NCI-H345 (cell line): ENCODE data around the gene EPM2A.
"Not testable (repeated sequence)": the region's sequence is repeated elsewhere in the genome, so short reads cannot be mapped to it uniquely, and the experiment has no call there.

Source experiments
- DNase-seq: peaks from one replicate; lab custom pipeline; 2025; lab: John Stamatoyannopoulos, UW

EPM2A gene

DNA sequence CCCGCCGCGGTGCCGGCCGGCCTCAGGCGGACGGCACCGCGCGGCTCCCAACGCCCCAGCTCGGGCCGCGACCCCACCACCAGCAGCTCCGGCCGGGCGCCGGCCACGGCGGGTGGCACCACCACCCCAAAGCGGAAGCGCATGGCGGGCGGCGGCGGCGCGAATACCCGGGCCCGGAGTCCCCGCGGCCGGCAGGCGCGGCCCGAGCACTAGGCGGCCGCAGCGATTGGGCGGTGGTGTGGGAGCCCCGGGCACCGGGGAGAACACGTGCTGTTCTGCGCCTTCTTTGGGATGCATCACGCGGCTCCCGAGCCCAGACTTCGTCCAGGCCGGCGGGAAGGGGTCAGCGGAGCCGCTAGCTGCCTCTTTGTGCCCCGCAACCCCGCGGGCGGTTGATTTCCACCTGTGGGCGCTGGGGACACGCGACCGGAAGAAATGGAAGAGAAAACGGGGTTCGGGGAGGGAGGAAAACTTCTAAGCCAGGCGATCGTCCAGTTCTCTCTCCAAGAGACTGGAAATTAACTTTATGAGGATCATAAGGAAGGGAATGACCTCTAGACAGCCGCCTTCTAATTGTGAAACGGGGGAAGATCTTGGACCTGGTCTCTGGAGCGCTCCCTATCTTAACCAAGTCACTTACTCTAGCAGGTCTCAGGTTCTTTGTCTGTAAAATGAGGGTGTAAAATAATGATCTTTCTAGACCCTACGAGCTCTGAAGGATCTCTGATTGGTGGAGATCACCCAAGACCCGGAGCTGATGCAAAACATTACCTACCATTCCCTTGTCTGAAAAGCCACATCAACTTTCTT, at the start of gene EPM2A:
Gene EPM2A, minus strand, starts transcription at position 165 of the 810 bp plus-strand sequence. Its CDS starts 22 bp downstream, at position 143.
- DNase-seq, result peak; percentile 75

DNA sequence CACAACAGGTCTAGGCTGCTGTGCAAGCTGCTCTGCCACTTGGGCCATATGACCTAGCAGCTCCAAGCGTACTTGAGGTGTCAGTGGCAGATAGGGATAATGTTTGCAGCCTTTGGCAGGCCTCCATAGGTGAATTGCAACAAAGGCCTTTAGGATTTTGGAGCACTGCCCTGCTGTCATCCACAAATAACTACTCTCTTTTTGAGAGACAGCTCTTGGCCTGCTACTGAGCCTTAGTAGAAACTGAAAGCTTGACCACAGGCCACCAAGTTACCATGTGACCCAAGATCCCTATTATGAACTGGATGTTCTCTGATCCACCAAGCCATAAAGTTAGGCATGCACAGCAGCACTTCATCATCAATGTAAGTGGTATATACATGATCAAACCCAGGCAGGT, 49.4 kb upstream of the EPM2A start:
- no peak for DNase-seq

DNA sequence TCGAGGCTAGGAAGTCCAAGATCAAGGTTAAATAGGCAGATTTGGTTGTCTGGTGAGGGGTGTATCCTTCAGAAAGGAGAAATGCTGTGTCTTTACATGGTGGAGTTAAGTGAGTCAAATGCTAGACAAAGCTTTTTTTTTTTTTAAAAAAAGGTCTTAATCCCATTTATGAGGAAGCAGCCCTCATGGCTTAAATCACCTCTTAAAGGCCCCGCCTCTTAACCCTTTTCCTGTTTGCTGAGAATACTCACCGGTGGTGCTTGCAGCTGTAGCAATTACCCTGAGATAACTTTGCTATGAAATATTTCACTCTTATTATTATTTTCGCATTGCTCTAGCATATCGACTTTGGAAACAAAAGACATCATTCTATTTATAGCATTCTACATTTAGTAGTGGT, 48.5 kb upstream of the EPM2A start:
- DNase-seq, result no peak

DNA sequence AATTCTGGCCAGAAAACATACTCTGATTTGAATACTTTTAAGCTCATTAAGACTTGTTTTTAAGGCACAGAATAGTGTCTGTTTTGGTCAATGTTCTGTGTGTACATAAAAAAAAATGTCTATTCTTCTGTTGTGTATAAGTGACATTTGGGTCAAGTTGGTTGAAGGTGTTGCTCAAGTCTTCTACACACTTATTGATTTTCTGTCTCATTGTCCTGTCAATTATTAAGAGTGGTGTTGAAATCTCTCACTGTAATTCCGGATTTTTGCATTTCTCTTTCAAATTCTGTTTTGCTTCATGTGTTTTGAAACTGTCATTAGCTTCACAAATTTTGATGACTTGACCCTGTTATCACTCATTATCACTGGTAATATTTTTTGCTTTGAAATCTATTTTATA, 37.5 kb upstream of the EPM2A start:
- DNase-seq, result no peak

DNA sequence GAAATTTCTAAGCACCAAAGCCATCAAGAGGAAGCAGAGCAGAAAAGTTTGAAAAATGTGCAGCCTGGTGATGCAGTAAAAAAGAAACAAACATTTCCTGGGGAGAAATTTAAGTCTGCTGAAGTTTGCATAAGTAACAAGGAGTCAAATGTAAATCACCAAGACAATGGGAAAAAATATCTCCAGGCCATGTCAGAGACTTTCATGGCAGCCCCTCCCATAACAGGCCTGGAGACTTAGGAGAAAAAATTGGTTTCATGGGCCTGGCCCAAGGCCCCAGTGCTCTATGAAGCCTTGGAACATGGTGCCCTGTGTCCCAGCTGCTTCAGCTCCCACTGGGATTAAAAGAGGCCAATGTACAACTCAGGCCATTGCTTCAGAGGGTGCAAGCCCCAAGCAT, 30.1 kb upstream of the EPM2A start:
- no peak for DNase-seq

DNA sequence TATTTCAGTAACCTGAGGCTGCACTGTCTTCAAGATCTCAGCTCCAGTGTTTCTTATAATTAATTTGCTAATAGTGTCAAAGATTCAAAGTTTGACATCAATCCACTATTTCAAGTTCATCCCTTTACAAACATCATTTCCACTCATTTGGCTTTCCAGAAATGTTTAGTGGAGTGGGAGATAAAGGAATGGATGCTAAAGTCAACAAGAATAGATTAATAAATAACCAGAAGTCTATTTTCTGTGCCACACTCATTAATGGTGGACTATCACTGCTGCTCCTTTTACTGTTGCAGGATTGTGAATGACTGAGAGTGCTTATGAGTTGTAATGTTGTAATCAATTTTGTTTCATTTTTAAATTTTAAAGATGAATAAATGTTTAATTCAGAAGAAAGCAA, 28.4 kb upstream of the EPM2A start:
- DNase-seq, result no peak

DNA sequence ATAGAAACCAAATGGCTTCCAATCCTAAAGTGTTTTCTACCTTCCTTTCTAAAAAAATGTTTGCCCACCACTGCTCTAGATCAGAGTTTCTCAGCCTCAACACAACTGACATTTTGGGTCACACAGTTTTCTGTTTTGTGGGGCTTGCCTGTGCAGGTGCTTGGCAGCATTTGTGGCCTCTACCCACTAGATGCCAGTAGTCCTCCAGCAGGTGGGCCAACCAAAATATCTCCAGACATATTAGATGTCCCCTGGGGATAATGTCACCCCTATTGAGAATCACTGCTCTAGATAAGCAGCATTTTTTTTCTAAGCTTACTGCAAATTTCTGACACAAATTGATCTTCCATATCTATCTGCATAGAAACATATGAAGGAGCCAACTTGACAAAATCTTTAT, 26.3 kb upstream of the EPM2A start:
- no peak for DNase-seq

DNA sequence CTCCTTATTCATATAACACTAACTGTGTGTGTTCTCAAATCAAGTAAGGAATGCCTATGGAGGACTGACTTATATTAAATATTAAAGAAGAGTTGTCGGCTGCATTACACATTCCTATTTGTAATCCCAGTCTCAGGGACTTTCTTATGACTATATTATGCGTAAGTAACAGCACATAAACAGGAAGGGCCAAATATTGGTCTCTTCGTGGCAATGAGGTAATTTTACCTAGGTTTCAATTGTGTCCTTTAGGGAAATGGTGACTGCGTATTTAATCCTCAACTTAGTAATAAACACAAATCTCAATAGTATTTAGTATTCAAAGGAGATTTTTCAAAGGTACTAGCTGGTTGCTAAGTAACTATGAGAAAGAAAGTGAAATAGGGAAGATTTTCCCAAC, 22.8 kb upstream of the EPM2A start:
- DNase-seq, result no peak

DNA sequence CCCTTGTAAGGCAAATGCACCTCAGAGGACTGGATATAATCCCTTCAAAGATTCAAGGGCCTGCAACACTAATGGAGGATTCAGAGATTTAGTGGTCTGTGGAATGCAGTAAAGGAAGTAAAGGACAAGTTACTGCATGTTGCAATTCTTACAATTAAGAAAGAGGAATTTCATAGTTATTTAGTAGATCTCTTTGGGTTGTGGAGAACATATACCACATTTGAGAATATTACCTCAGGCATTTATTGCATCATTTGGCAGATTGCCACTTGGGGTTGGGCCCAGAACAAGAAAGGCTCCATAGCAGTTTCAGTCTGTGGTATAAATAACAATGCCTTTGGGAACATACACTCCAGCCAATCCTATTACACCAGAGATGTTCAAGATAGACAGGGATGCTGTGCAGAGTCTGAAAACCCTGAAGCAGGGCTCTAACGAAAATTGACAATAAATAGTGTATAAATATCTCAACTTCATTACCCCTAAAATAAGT, 20.9 kb upstream of the EPM2A start:
- peak; percentile 15 for DNase-seq

DNA sequence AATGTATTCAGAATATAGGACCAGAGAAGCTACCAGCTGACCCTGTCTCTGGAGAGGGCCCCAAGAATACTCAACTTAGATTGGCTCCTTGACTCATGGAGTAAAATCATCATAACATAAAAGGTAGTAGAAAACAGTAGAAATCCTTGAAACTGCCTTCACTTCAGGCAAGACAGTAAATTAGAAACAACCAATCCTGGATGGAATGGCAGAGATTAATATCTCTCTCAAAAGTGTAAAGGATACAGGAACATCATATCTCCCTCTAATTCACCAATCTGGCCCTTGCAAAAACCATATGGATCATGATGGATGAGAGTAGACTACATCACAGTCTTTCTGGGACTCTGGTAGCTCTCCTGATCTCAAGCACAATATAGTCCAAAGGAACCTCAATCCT, 20.4 kb upstream of the EPM2A start:
- no peak for DNase-seq

DNA sequence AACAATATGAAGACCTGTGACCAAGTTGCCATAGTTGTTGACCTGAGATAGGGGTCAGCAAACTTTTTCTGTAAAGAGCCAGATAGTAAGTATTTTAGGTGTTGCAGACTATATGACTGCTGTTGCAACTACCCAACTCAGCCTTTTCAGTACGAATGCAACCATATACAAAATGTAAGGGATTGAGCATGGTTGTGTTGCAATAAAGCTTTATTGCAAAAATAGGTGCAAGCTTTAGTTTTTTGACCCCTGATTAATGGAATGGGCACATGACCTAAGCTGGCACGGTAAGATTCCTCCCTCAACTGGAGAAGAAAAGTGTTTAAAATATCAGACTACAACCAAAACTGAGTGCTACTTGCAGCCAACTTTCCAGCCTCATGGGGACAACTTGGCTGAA, 17.3 kb upstream of the EPM2A start:
- no peak for DNase-seq

DNA sequence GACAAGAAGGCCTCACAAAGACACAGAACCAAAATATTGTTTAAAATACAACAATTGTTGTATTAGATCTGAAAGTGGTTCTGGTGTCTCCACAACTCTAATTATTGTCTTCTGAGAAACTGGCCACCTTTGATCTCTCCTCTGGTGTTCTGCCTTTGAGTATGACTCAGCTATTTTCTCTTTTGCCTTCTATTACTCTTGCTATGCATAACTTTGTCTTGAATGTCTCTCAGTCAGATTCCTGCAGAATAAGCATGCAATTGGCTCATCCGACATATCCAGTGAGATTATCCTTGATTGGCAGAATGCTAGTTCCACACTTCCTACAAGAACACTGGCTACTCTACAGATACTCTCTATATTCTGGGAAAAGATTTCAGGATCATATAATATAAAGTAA, 14.3 kb upstream of the EPM2A start:
- no peak for DNase-seq

DNA sequence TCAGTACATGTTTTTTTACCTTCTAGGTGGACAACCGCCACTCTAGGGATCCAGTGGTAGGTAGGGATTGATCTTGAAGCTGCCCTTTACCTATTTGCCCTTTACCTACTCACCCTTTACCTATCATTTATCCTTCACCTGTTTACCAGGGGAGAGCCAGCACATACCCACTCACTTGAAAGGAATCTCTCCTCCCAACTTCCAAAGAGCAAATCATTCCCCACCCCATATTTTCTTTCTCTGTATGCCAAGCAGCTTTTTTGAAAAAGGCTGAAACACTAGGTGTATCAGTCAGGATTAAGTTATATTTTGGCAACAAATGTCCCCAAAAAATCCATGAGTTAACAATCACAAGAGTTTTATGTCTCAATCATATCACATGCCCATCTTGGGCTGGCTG, 10.5 kb upstream of the EPM2A start:
- DNase-seq, result no peak

DNA sequence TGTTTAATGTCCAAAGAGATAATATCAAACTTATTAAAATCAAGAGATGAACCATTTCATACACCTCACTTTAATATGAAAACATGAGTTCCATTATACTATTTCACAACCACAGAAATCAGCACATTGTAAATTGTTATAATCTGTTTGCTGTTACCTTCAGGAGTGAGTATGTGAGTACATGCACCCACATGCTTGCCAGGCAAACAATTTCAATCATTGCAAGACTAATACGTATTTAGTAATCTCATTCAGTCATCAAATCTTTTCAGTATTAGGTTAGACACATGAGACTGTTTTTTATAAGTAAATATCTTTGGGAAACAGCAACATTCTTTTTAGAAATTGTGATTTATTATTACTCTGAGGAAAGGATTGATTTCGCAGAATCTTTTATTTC, 9.3 kb upstream of the EPM2A start:
- no peak for DNase-seq

DNA sequence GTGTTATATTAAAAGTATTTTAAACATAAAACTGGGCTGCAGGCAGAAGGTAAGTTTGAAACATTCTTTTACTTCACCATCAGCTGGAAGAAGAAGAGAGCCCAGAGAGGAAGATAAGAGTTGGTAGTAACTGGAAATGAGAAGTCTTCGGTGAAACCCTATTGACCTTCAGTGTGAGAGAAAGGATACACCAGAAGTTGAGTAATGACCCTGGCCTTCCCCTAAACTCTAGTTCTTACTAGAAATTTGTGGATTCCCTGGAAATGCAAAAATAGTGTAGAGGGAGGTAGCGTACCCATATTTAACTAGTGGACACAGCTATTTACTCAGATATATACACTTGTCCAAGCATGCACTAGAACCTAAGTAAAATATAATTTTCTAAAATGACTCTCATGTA, 8.0 kb upstream of the EPM2A start:
- no peak for DNase-seq

DNA sequence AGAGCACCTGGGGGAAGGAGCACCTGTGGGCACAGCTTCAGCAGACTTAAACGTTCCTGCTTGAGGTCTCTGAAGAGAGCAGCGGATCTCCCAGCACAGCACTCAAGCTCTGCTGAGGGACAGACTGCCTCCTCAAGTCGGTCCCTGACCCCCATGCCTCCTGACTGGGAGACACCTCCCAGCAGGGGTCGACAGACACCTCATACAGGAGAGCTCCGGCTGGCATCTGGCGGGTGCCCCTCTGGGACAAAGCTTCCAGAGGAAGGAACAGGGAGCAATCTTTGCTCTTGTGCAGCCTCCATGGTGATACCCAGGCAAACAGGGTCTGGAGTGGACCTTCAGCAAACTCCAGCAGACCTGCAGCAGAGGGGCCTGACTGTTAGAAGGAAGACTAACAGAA, 7.2 kb upstream of the EPM2A start:
- not testable (repeated sequence) for DNase-seq

DNA sequence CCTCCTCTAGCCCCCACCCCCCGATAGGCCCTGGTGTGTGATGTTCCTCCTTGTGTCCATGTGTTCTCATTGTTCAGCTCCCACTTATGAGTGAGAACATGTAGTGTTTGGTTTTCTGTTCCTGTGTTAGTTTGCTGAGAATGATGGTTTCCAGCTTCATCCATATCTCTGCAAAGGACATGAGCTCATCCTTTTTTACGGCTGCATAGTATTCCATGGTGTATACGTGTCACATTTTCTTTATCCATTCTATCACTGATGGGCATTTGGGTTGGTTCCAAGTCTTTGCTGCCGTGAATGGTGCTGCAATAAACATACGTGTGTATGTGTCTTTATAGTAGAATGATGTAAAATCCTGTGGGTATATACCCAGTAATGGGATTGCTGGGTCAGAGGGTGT, 4.4 kb upstream of the EPM2A start:
- DNase-seq, result not testable (repeated sequence)

DNA sequence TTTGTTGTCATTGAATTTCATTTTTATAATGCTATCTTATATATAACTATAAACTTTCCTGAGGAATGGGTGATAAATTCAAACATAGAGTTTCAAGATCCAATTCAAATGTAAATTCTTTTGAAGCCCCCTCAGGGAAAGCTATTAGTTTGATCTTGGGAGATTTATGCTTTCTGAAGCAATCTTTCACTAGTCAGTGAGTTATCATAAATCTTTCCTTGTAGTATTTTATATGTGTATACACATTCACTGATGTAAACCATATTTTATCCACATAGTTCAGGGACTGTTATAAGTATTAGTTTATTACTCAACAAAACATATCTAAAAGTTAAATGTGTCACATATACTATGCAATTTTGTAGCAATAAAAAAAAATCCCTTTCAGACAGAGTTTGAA, 2.9 kb upstream of the EPM2A start:
- DNase-seq, result no peak

DNA sequence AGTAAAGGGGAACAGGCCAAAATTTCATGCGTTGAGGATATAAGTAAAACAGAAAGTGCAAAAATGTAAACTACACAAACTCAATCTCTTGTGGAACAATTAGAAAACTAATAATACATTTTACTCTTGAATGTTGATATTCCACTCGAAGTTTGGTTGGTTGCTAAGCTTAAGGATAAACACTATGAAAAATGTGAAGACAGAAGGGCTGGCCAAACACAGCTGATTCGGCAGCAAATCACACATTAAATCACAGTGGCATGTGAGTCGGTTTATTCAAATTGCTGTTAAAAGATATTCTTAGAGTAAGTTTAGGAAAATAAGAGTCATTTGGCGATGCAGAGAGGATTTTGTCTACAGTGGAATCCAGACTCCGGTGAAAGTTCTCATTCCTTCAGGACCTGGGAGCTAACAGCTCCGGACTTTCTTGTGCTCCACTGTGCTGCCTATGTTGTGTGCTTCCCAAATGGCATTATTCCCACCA, 1.4 kb upstream of the EPM2A start:
- no peak for DNase-seq

DNA sequence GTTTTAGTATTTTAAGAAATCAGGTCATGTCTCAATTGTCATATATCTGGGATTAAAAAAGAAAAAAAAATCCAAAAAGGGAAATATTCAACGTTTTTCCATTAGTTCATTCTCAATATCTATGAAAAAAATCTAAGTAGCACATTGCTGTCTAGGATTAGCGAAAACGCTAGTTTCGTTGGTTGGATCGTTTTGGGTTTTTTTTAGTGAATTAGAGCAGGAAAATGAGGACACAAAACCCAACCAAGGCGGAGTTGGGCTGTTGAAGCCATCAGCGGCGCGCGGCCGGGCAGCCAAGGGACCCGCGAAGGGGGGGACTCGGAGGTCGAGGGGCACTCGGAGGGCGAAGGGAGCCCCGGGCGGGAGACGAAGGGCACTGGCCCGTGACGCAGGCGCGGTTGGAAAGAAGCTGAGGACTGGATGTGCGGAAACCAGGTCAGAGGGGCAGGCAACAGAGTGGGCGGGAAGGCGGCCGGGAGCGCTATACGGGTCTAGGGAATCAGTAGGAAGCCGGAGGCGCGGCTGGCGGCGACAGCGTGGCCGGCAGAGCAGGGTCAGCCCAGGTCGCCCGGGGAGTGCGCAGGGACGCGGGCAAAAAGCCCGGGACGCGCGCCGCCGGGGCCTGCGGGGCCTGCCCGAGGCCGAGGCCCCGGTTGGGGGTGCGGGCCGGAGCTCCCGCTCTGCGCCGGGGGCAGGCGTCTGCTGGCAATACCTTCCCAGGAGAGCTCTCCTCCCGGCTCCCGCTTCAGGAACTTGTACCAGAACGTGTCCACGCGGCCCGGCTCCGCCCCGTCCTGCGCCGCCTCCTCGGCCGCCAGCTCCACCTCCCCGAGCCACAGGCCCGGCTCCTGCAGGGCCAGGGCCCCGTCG, 599 bp downstream of the EPM2A start:
- peak; percentile 87 for DNase-seq

DNA sequence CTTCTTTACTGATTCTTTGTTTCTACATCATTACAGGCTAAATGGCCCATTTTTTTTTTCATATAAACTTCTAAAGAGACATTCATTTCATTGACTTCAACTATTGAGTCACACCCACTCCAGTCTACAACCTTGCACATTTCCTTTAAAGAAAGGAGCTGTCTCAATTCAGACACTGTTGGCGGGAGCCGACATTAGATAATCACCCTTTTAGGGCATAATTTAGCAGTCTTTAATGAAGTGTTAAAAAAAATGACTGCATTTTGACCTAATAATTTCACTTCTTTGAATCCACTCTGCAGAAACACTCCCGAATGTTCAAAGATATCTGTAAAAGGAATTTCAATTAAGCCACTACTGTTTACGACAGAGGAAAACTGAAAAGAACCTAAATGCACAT, 1.5 kb downstream of the EPM2A start:
- peak; percentile 1 for DNase-seq

DNA sequence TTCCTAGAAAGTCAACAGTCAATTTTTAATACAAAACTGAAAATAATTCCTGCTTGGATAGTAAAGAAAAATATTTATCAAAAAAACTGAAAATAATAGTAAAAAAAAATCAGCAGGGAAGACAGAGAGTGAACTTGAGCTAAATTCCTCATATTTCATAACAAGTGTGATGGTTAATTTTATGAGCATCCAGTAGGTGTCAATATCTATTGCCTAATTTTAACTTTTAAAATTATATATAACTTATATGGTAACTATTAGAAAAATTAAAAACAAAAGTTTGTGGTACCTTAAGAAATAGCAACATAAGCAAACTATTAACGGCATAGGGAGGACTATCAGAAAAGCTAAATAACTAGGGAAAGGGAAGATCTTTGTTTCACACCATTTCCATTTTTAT, 2.1 kb downstream of the EPM2A start:
- no peak for DNase-seq

DNA sequence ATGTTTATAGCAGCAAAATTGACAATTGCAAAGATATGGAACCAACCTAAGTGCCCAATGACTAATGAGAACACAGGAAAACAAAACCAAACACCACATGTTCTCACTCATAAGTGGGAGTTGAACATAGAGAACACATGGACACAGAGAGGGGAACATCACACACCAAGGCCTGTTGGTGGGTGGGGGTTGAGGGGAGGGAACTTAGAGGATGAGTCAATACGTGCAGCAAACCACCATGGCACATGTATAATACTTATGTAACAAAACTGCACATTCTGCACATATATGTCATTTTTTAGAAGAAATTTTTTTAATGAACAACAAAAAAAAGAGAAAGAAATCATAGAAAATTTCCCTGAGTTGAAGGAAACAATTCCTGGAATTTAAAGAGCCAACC, 3.9 kb downstream of the EPM2A start:
- no peak for DNase-seq
